Breast epithelium (tissue), 4 donors: Measurements from ENCODE around the gene DYNC1LI2. TPM values are rescaled to one million over a fixed set of nuclear protein-coding genes. Genes with fewer than 3 reads are reported as not detected.

Experiments used
- DNase-seq, 2 donors: peaks; one replicate each; pipeline ENCODE4 v3.0.0-alpha.2; 2019; ENCODE audit warnings: low spot score in 2 of 2
- H3K27ac ChIP-seq, 2 donors: fragments of 200-600 bp; sonication (generic) in 1 of 2; one replicate each; pipeline ENCODE4 v1.5.1; 2016 to 2019; ENCODE audit warnings: mild to moderate bottlenecking in 1 of 2
- H3K27me3 ChIP-seq, 2 donors: fragments of 200-600 bp; sonication (generic) in 1 of 2; one replicate each; pipeline versions ENCODE4 v1.5.1 to v1.6.0; 2017 to 2019; ENCODE audit warnings: control low read depth in 1 of 2, mild to moderate bottlenecking in 1 of 2
- H3K36me3 ChIP-seq: fragments of 200-600 bp; one replicate; pipeline ENCODE4 v1.5.1; 2019
- H3K4me1 ChIP-seq, 2 donors: fragments of 200-600 bp; sonication (generic); one replicate each; pipeline ENCODE4 v1.5.1; 2016 to 2019; ENCODE audit warnings: control low read depth in 1 of 2
- H3K4me3 ChIP-seq, 3 donors: fragments of 200-600 bp; sonication (generic); 1 replicate in 2 of 3; 2 replicates in 1 of 3; pipeline ENCODE4 v1.5.1; 2016 to 2019; ENCODE audit warnings: mild to moderate bottlenecking in 3 of 3, moderate library complexity in 2 of 3
- H3K9me3 ChIP-seq, 2 donors: fragments of 200-600 bp; sonication (generic) in 1 of 2; one replicate each; pipeline ENCODE4 v1.5.1; 2016 to 2019; ENCODE audit warnings: control low read depth in 1 of 2
- POLR2A ChIP-seq: fragments of 450-650 bp; IDR thresholded peaks from one replicate; pipeline ENCODE4 v1.6.1; 2016; ENCODE audit warnings: antibody characterized with exemption, mild to moderate bottlenecking, moderate library complexity
- POLR2AphosphoS5 ChIP-seq, 3 donors: sonication (generic); formaldehyde crosslinking; IDR thresholded peaks; one replicate each; pipeline ENCODE4 v1.6.1; 2017; ENCODE audit warnings: antibody characterized with exemption in 3 of 3
- intact Hi-C: fragments of 100-400 bp; cut with DNase I; formaldehyde crosslinking; loops from one replicate; pipeline ENCODE4 v1.15.1; 2023; ENCODE audit warnings: low total_unique reads
- total RNA-seq, 3 donors: library from RNA; depleted of rRNA; stranded (reverse); fragments of >200 nt; gene quantifications; one replicate each; pipeline ENCODE4 v1.1.0, GENCODE V29; 2016
- TF ChIP-seq, protein P1 (sequence below), 3 donors: fragments of 450-650 bp; IDR thresholded peaks; one replicate each; pipeline ENCODE4 v1.5.1; 2016 to 2017; ENCODE audit warnings: antibody characterized with exemption in 3 of 3, mild to moderate bottlenecking in 3 of 3, moderate library complexity in 3 of 3

The DYNC1LI2 gene
- total RNA-seq, 3 donors from 2014 or later = 153 to 172 (median 156) TPM

DNA sequence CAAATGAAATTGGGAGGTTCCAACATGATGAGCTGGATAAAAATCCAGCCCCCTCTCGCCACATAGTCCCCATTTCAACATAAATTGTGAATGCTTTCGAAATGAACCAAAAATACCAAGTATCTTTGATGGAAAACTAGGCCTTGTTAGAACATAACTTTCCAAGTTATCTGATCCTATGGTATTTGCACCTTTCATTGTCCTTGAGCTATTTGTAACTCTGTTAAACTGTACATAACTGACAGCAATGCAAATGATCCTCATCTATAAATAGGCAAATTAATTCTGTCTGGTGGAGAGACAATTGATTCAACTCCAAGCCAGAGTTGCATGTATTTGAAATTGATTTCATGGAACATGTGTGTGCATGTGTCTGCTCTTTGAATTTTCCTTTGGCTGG, 73.1 kb downstream of the DYNC1LI2 start:
- Histone ChIP-seq H3K4me3 (no peak overlapping the region), H3K4me1 (peaks cover 0 to 5% of the 10 kb centered on the region in 2 donors), H3K9me3 (no peaks in the 10 kb centered on the region), H3K36me3 (no peaks in the 10 kb centered on the region), H3K27me3 (no peaks in the 10 kb centered on the region), H3K27ac (no peak overlapping the region)
- TF ChIP-seq, protein P1, sequence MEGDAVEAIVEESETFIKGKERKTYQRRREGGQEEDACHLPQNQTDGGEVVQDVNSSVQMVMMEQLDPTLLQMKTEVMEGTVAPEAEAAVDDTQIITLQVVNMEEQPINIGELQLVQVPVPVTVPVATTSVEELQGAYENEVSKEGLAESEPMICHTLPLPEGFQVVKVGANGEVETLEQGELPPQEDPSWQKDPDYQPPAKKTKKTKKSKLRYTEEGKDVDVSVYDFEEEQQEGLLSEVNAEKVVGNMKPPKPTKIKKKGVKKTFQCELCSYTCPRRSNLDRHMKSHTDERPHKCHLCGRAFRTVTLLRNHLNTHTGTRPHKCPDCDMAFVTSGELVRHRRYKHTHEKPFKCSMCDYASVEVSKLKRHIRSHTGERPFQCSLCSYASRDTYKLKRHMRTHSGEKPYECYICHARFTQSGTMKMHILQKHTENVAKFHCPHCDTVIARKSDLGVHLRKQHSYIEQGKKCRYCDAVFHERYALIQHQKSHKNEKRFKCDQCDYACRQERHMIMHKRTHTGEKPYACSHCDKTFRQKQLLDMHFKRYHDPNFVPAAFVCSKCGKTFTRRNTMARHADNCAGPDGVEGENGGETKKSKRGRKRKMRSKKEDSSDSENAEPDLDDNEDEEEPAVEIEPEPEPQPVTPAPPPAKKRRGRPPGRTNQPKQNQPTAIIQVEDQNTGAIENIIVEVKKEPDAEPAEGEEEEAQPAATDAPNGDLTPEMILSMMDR (IDR thresholded peaks at IDR 0.05) = no peak
- TF ChIP-seq POLR2AphosphoS5 (IDR thresholded peaks at IDR 0.05) = no peak
- no peak for TF ChIP-seq POLR2A
- no peak for DNase-seq
- intact Hi-C loops = no loop called here

GRCh38 chr16:66677836-66678235, 73.6 kb downstream of the DYNC1LI2 start:
- Histone ChIP-seq H3K27me3 (no peaks in the 10 kb centered on the region), H3K27ac (no peak overlapping the region), H3K4me3 (no peak overlapping the region), H3K4me1 (peaks cover 0 to 5% of the 10 kb centered on the region in 2 donors), H3K36me3 (no peaks in the 10 kb centered on the region), H3K9me3 (no peaks in the 10 kb centered on the region)
- TF ChIP-seq POLR2A (no peak), POLR2AphosphoS5 (IDR thresholded peaks at IDR 0.05) (no peak)
- TF ChIP-seq, protein P1 (IDR thresholded peaks at IDR 0.05) = no peak
- intact Hi-C loops = no loop called here
- no peak for DNase-seq

DNA sequence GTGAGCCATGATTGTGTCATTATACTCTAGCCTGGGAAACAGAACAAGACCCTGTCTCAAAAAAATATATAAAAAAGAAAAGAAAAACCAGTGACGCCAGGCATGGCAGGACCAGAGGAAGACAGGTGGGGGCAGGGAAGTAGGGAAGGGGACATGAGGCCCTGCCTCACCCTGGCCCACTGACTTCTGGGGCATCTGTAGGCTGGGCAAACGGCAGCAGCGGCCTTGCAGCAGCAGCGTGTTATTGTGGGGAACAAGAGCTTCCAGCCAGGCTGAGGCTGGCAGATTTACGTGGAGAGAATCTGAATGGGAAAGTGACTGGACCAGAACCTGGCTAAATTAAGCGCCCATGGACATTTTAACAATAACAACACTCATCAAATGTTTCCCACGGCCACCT, 74.2 kb downstream of the DYNC1LI2 start:
- Histone ChIP-seq H3K4me1 (peaks cover 0 to 5% of the 10 kb centered on the region in 2 donors), H3K27ac (no peak overlapping the region), H3K27me3 (no peaks in the 10 kb centered on the region), H3K36me3 (no peaks in the 10 kb centered on the region), H3K9me3 (no peaks in the 10 kb centered on the region), H3K4me3 (no peak overlapping the region)
- no peak for TF ChIP-seq POLR2A
- no peak for TF ChIP-seq POLR2AphosphoS5 (IDR thresholded peaks at IDR 0.05)
- TF ChIP-seq, protein P1 (IDR thresholded peaks at IDR 0.05) = no peak
- intact Hi-C loops = no loop called here
- DNase-seq = no peak

DNA sequence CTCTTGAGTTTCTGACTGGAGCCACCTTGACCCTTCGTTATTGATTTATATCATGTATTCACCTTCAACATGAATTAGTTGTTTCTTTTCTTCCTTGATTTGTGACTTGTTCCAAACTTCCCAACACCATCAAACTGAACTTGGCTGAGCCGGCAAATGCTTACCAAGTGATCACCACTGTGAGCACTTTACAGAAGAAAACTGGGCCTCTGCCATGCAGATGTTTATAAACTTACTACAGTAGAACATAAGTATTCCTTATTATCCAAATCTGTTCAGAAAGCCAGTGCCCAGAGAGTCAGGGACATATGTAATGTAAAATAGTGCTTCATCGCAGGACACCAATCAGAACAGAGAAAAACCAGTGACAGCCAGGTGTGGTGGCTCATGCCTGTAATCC, 74.8 kb downstream of the DYNC1LI2 start:
- intact Hi-C loops = no loop called here
- no peak overlapping the region for H3K27ac ChIP-seq
- TF ChIP-seq, protein P1 (IDR thresholded peaks at IDR 0.05) = no peak
- no peak for TF ChIP-seq POLR2AphosphoS5 (IDR thresholded peaks at IDR 0.05)
- H3K4me1 ChIP-seq = peaks cover 0 to 2% of the 10 kb centered on the region in 2 donors
- H3K27me3 ChIP-seq = no peaks in the 10 kb centered on the region
- H3K4me3 ChIP-seq = no peak overlapping the region
- no peaks in the 10 kb centered on the region for H3K36me3 ChIP-seq
- no peaks in the 10 kb centered on the region for H3K9me3 ChIP-seq
- DNase-seq = no peak

DNA sequence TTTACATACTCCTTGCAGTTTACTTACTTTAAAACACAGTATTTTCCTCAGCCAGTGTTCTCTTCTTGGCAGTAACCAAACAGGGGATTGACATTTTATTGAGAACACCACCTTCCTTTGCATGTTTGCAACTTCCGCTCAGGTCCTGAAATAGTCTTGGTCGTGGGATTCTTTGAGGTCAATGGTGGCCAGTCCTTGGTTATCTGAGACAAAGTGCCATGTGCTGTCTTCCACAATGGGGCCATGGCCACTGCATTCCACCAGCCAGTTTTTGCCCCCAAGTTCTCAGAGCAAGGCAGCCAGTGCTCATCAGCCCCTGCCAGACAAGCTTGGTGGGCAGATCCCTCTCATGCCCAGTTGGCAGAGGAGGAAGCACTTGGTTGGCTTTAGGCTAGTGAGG, 77.7 kb downstream of the DYNC1LI2 start:
- intact Hi-C loops = no loop called here
- no peak for DNase-seq
- Histone ChIP-seq H3K36me3 (no peaks in the 10 kb centered on the region), H3K27ac (no peak overlapping the region), H3K9me3 (no peaks in the 10 kb centered on the region), H3K27me3 (no peaks in the 10 kb centered on the region), H3K4me3 (no peak overlapping the region), H3K4me1 (no peaks in the 10 kb centered on the region)
- TF ChIP-seq POLR2A (no peak), POLR2AphosphoS5 (IDR thresholded peaks at IDR 0.05) (no peak)
- TF ChIP-seq, protein P1 (IDR thresholded peaks at IDR 0.05) = no peak

Other genes starting within 250 kb of the DYNC1LI2 start
- 10 to 100 TPM; 33.1 to 98.4 (median 40.4) TPM for gene TK2, start 201.5 kb downstream of the DYNC1LI2 start, total RNA-seq
- gene CKLF, start 199.0 kb downstream of the DYNC1LI2 start, total RNA-seq = 10 to 100 TPM; 36.6 to 62.6 (median 44.9) TPM
- gene CMTM1, start 185.2 kb downstream of the DYNC1LI2 start, total RNA-seq = 1 to 10 TPM; 1.6 to 2.9 (median 1.9) TPM
- not detected for gene CMTM2, start 172.1 kb downstream of the DYNC1LI2 start, total RNA-seq
- gene CMTM3, start 146.9 kb downstream of the DYNC1LI2 start, total RNA-seq = 10 to 100 TPM; 19.5 to 54.9 (median 25.2) TPM
- 10 to 100 TPM; 12.5 to 35.4 (median 33.7) TPM for gene CMTM4, start 54.9 kb downstream of the DYNC1LI2 start, total RNA-seq
- under 1 TPM; 0.33 to 0.64 (median 0.59) TPM for gene TERB1, start 50.0 kb upstream of the DYNC1LI2 start, total RNA-seq
- gene NAE1, start 79.4 kb upstream of the DYNC1LI2 start, total RNA-seq = 10 to 100 TPM; 44.0 to 69.8 (median 60.3) TPM
- gene CA7, start 92.8 kb upstream of the DYNC1LI2 start, total RNA-seq = 1 to 10 TPM in 1 of 3 donors, not detected in 2; 1.3 TPM
- 10 to 100 TPM in 1 of 3 donors, 1 to 10 TPM in 2; 8.8 to 18.6 (median 9.4) TPM for gene PDP2, start 128.9 kb upstream of the DYNC1LI2 start, total RNA-seq
- gene CDH16, start 167.3 kb upstream of the DYNC1LI2 start, total RNA-seq = not detected
- 10 to 100 TPM in 1 of 3 donors, 1 to 10 TPM in 2; 7.7 to 11.1 (median 8.0) TPM for gene RRAD, start 173.9 kb upstream of the DYNC1LI2 start, total RNA-seq
- 10 to 100 TPM; 45.7 to 77.3 (median 65.4) TPM for gene CIAO2B, start 182.8 kb upstream of the DYNC1LI2 start, total RNA-seq
- gene CES2, start 183.9 kb upstream of the DYNC1LI2 start, total RNA-seq = 10 to 100 TPM; 25.9 to 33.1 (median 31.9) TPM
- gene CES3, start 209.7 kb upstream of the DYNC1LI2 start, total RNA-seq = 1 to 10 TPM in 2 of 3 donors, under 1 TPM in 1; 0.29 to 5.9 (median 2.1) TPM
- gene CES4A, start 237.0 kb upstream of the DYNC1LI2 start, total RNA-seq = 10 to 100 TPM in 2 of 3 donors, 1 to 10 TPM in 1; 9.0 to 19.6 (median 11.1) TPM